ENCODE measurements around the gene FYB1. TPM values are rescaled to one million over a fixed set of nuclear protein-coding genes. Genes with fewer than 3 reads are reported as not detected.

FYB1 gene
- total and polyA plus RNA-seq, 2 of the 4 experiments (the other 2 are of a cell fraction): not detected

DNA sequence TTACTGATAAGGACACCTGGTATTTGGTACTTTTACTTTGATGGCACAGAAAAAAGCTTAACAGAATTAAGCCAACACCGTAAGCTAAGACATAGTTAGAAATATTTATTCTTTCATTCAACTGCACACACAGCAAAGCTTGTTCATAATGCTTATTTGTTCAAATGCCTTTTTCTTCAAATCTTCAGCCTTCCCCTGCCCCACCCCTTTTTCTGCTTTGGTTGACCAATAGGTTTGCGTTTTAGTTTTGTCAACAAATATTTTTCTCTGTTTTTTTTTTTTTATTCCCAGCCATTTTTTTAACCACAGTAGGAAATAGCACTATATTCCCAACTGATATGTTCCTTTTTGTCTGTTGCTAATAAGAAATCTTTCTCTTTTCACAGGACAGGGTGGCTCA, 140.2 kb downstream of the FYB1 start:
- BruUV-seq (replicated peaks): no TSS peak
- H3K4ac ChIP-seq (ENCODE audit: low read depth, low read length): no peak overlapping the region
- H4K8ac ChIP-seq (ENCODE audit: low read depth in 2 of 2, low read length in 2 of 2): no peak overlapping the region
- no peaks in the 10 kb centered on the region for H4K20me1 ChIP-seq (ENCODE audit: insufficient read depth, low read length)
- no peaks in the 10 kb centered on the region for H3K36me3 ChIP-seq (ENCODE audit: control insufficient read depth, insufficient read depth, low read length)
- intact Hi-C loops (cut with micrococcal nuclease): loop anchor here (10.0 kb wide), 1 partner anchor 234 kb away; the partner anchor contains the start of gene OSMR
- no peak overlapping the region for H2BK5ac ChIP-seq (ENCODE audit: low read depth, low read length, poor library complexity, severe bottlenecking)
- DNase-seq (no peak), ATAC-seq (ENCODE audit: low read depth) (no peak)
- no CpG with 5 or more reads among the region's 2 CpGs for WGBS, 2 experiments (ENCODE audit: extremely low coverage in 2 of 2, insufficient read length in 1 of 2)
- H3K9ac ChIP-seq (ENCODE audit: low read depth, low read length): no peak overlapping the region
- ChIA-PET POLR2A (ENCODE audit: unreplicated experiment) (no interaction called here), CTCF (interaction anchor here (0.5 to 1.3 kb wide), 2 partner anchors 11 to 111 kb away, joined by 4 read pairs; no protein-coding TSS in a partner anchor)
- no peak overlapping the region for H2AK5ac ChIP-seq (ENCODE audit: low read depth, low read length)
- H3K4me3 ChIP-seq (ENCODE audit: insufficient read depth, low read depth, low read length): no peak overlapping the region
- no peak overlapping the region for H2BK15ac ChIP-seq (ENCODE audit: low read depth, low read length)
- H2BK20ac ChIP-seq (ENCODE audit: low read depth, low read length): no peak overlapping the region
- H4K91ac ChIP-seq (ENCODE audit: insufficient read depth, low read depth, low read length): no peak overlapping the region
- H3K18ac ChIP-seq (ENCODE audit: low read depth, low read length): no peak overlapping the region
- dilution Hi-C loops (cut with HindIII; ENCODE audit: low sequenced_read_pairs, unreplicated experiment): no loop called here
- no peak overlapping the region for H2BK120ac ChIP-seq (ENCODE audit: low read depth, low read length)
- no peaks in the 10 kb centered on the region for H3K9me3 ChIP-seq (ENCODE audit: control insufficient read depth, insufficient read depth, low read length)
- H2AK9ac ChIP-seq (replicated peaks; ENCODE audit: low read depth, low read length, poor library complexity): no peak overlapping the region
- no peaks in the 10 kb centered on the region for H3K9me1 ChIP-seq (ENCODE audit: insufficient read depth, low read length)
- H3K56ac ChIP-seq (ENCODE audit: extremely low read depth, insufficient read depth, low read length): no peak overlapping the region
- no peak overlapping the region for H3K14ac ChIP-seq (replicated peaks; ENCODE audit: low read depth, low read length)
- H3K23ac ChIP-seq (ENCODE audit: low read depth, low read length): no peak overlapping the region
- no peak overlapping the region for H2AFZ ChIP-seq (replicated peaks; ENCODE audit: low read length, poor library complexity)
- no peaks in the 10 kb centered on the region for H3K4me1 ChIP-seq (ENCODE audit: control insufficient read depth, insufficient read depth, low read length)
- H3K79me1 ChIP-seq (ENCODE audit: low read depth in 1 of 2, low read length in 2 of 2): peaks cover 2 to 3% of the 10 kb centered on the region in 2 experiments; a peak in 1 of 4 replicates
- no peak overlapping the region for H3K27ac ChIP-seq (ENCODE audit: insufficient read depth, low read length)
- no peak overlapping the region for H4K5ac ChIP-seq (ENCODE audit: low read depth, low read length)
- in situ Hi-C loops (cut with MboI; ENCODE audit: low sequenced_read_pairs): no loop called here
- no peaks in the 10 kb centered on the region for H3K27me3 ChIP-seq (ENCODE audit: control insufficient read depth, insufficient read depth, low read length)
- TF ChIP-seq FOS (IDR thresholded peaks at IDR 0.05; ENCODE audit: low read depth, low read length) (no peak), CHD1 (IDR thresholded peaks at IDR 0.05; ENCODE audit: low read depth, low read length) (no peak), POLR2A (IDR thresholded peaks at IDR 0.05; ENCODE audit: low read depth, low read length) (no peak), BHLHE40 (IDR thresholded peaks at IDR 0.05; ENCODE audit: low read depth, low read length) (no peak), MXI1 (IDR thresholded peaks at IDR 0.05; ENCODE audit: borderline replicate concordance, low read depth, low read length) (no peak), RFX5 (IDR thresholded peaks at IDR 0.05; ENCODE audit: low read depth, low read length) (no peak), NFE2L2 (IDR thresholded peaks at IDR 0.05; ENCODE audit: low read depth, low read length) (no peak), RCOR1 (IDR thresholded peaks at IDR 0.05; ENCODE audit: insufficient replicate concordance, low read length) (no peak), CEBPB (IDR thresholded peaks at IDR 0.05; ENCODE audit: low read depth, low read length) (no peak), MAFK (IDR thresholded peaks at IDR 0.05; ENCODE audit: low read depth, low read length) (no peak), SMC3 (IDR thresholded peaks at IDR 0.05; ENCODE audit: low read depth, low read length) (no peak), MAZ (IDR thresholded peaks at IDR 0.05; ENCODE audit: borderline replicate concordance, low read depth, low read length) (no peak), RAD21 (IDR thresholded peaks at IDR 0.05; ENCODE audit: low read length) (no peak)
- TF ChIP-seq, protein P1, sequence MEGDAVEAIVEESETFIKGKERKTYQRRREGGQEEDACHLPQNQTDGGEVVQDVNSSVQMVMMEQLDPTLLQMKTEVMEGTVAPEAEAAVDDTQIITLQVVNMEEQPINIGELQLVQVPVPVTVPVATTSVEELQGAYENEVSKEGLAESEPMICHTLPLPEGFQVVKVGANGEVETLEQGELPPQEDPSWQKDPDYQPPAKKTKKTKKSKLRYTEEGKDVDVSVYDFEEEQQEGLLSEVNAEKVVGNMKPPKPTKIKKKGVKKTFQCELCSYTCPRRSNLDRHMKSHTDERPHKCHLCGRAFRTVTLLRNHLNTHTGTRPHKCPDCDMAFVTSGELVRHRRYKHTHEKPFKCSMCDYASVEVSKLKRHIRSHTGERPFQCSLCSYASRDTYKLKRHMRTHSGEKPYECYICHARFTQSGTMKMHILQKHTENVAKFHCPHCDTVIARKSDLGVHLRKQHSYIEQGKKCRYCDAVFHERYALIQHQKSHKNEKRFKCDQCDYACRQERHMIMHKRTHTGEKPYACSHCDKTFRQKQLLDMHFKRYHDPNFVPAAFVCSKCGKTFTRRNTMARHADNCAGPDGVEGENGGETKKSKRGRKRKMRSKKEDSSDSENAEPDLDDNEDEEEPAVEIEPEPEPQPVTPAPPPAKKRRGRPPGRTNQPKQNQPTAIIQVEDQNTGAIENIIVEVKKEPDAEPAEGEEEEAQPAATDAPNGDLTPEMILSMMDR (conservative IDR thresholded peaks at IDR 0.05; ENCODE audit: low read depth, low read length): no peak
- TF ChIP-seq, protein P2, sequence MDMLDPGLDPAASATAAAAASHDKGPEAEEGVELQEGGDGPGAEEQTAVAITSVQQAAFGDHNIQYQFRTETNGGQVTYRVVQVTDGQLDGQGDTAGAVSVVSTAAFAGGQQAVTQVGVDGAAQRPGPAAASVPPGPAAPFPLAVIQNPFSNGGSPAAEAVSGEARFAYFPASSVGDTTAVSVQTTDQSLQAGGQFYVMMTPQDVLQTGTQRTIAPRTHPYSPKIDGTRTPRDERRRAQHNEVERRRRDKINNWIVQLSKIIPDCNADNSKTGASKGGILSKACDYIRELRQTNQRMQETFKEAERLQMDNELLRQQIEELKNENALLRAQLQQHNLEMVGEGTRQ (IDR thresholded peaks at IDR 0.05; ENCODE audit: low read depth, low read length): no peak
- TF ChIP-seq, protein P3, sequence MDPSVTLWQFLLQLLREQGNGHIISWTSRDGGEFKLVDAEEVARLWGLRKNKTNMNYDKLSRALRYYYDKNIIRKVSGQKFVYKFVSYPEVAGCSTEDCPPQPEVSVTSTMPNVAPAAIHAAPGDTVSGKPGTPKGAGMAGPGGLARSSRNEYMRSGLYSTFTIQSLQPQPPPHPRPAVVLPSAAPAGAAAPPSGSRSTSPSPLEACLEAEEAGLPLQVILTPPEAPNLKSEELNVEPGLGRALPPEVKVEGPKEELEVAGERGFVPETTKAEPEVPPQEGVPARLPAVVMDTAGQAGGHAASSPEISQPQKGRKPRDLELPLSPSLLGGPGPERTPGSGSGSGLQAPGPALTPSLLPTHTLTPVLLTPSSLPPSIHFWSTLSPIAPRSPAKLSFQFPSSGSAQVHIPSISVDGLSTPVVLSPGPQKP (IDR thresholded peaks at IDR 0.05; ENCODE audit: borderline replicate concordance, low read depth, low read length): no peak
- H3K4me2 ChIP-seq (ENCODE audit: low read depth, low read length): no peak overlapping the region
